ENCODE measurements around the gene MACROH2A1. TPM values are rescaled to one million over a fixed set of nuclear protein-coding genes. Genes with fewer than 3 reads are reported as not detected.

The MACROH2A1 gene
- total and polyA plus RNA-seq, 9 of the 15 experiments (the other 6 are each of a cell fraction or from before 2014, with no cell fraction given) = 44.9 to 289 (median 193) TPM

- no peak for TF ChIP-seq BRF1 (IDR thresholded peaks at IDR 0.05; ENCODE audit: borderline replicate concordance, extremely low read depth, insufficient read length)
- TF ChIP-seq ZKSCAN1 (IDR thresholded peaks at IDR 0.05; ENCODE audit: low read depth, low read length) = no peak
- peak; percentile 81 for TF ChIP-seq ZFP36 (IDR thresholded peaks at IDR 0.05; ENCODE audit: low read depth, low read length, partially characterized antibody)
- 0 out of 2 replicates have a peak, but pooled peaks have one; percentile 18 for TF ChIP-seq STAT5A (IDR thresholded peaks at IDR 0.05; ENCODE audit: borderline replicate concordance, low read length)
- TF ChIP-seq RCOR1 (IDR thresholded peaks at IDR 0.05; ENCODE audit: borderline replicate concordance in 1 of 2, low read depth in 2 of 2, low read length in 2 of 2) = peak in 1 of 2 experiments; percentile 12; a peak in 1 of 4 replicates
- no peak for TF ChIP-seq CTCF (IDR thresholded peaks at IDR 0.05 in 2 of 3, conservative IDR thresholded peaks at IDR 0.05 in 1 of 3; ENCODE audit: insufficient read depth in 2 of 3, low read depth in 1 of 3, low read length in 3 of 3)
- TF ChIP-seq CBFA2T3 (IDR thresholded peaks at IDR 0.05) = peak; percentile 10; the same call in 1 of the 2 replicates
- no peak for TF ChIP-seq REST (IDR thresholded peaks at IDR 0.05; ENCODE audit: borderline replicate concordance)
- TF ChIP-seq REST (CRISPR knock-in tag; IDR thresholded peaks at IDR 0.05; ENCODE audit: low read depth) = no peak
- peak; percentile 59 for TF ChIP-seq CCNT2 (IDR thresholded peaks at IDR 0.05; ENCODE audit: borderline replicate concordance, extremely low read depth, insufficient read length, low read depth, low read length)
- peak; percentile 95 for TF ChIP-seq HMBOX1 (IDR thresholded peaks at IDR 0.05)
- TF ChIP-seq SMARCA5 (IDR thresholded peaks at IDR 0.05) = peak; percentile 69; the same call in 1 of the 2 replicates
- 0 out of 2 replicates have a peak, but pooled peaks have one; percentile 39 for TF ChIP-seq FOSL1 (tag; conservative IDR thresholded peaks at IDR 0.05)
- no peak for TF ChIP-seq HIVEP1 (CRISPR knock-in tag; IDR thresholded peaks at IDR 0.05)
- TF ChIP-seq TEAD4 (IDR thresholded peaks at IDR 0.05; ENCODE audit: low read length) = peak; percentile 82
- no peak for TF ChIP-seq TEAD4 (CRISPR knock-in tag; IDR thresholded peaks at IDR 0.05; ENCODE audit: borderline replicate concordance)
- TF ChIP-seq SMARCA4 (IDR thresholded peaks at IDR 0.05) = peak; percentile 67; the same call in 1 of the 2 replicates
- TF ChIP-seq ATF7 (IDR thresholded peaks at IDR 0.05) = peak; percentile 49; the same call in 1 of the 2 replicates
These were observed 12.0 kb downstream of the MACROH2A1 start (continued) for GRCh38 chr5:135386886-135387628.

Measured in K562 (cell line).